Panc1 (cell line): ENCODE data around the gene NXPE3.

Experiments
- CTCF ChIP-seq: fragments of 450-650 bp; IDR thresholded peaks from 2 replicates; pipeline ENCODE4 v1.5.1; 2017; ENCODE audit warnings: mild to moderate bottlenecking
- POLR2AphosphoS5 ChIP-seq: IDR thresholded peaks from 2 replicates; pipeline ENCODE4 v1.6.1; 2012; ENCODE audit warnings: mild to moderate bottlenecking, low read depth, low read length, moderate library complexity
- SIN3A ChIP-seq: IDR thresholded peaks from 2 replicates; pipeline ENCODE4 v1.6.1; 2012; ENCODE audit warnings: low read depth, mild to moderate bottlenecking, low read length, moderate library complexity, borderline replicate concordance; ENCODE audit not compliant: insufficient read depth
- TCF7L2 ChIP-seq: IDR thresholded peaks from 2 replicates; pipeline ENCODE4 v1.6.1; 2011; ENCODE audit warnings: mild to moderate bottlenecking, low read depth, low read length, inconsistent platforms
- TF ChIP-seq, protein P1 (sequence below), 2 experiments: IDR thresholded peaks; 2 replicates each; pipeline ENCODE4 v1.6.1; 2011 to 2012; ENCODE audit warnings: low read depth in 2 of 2, control low read depth in 1 of 2, low read length in 1 of 2, mild to moderate bottlenecking in 1 of 2, moderate library complexity in 1 of 2; ENCODE audit not compliant: insufficient read depth in 1 of 2

GRCh38 chr3:101850246-101851051 lies 71.4 kb downstream of the NXPE3 start:
- TF ChIP-seq CTCF (no peak), POLR2AphosphoS5 (no peak), TCF7L2 (no peak), SIN3A (no peak)
- TF ChIP-seq, protein P1, sequence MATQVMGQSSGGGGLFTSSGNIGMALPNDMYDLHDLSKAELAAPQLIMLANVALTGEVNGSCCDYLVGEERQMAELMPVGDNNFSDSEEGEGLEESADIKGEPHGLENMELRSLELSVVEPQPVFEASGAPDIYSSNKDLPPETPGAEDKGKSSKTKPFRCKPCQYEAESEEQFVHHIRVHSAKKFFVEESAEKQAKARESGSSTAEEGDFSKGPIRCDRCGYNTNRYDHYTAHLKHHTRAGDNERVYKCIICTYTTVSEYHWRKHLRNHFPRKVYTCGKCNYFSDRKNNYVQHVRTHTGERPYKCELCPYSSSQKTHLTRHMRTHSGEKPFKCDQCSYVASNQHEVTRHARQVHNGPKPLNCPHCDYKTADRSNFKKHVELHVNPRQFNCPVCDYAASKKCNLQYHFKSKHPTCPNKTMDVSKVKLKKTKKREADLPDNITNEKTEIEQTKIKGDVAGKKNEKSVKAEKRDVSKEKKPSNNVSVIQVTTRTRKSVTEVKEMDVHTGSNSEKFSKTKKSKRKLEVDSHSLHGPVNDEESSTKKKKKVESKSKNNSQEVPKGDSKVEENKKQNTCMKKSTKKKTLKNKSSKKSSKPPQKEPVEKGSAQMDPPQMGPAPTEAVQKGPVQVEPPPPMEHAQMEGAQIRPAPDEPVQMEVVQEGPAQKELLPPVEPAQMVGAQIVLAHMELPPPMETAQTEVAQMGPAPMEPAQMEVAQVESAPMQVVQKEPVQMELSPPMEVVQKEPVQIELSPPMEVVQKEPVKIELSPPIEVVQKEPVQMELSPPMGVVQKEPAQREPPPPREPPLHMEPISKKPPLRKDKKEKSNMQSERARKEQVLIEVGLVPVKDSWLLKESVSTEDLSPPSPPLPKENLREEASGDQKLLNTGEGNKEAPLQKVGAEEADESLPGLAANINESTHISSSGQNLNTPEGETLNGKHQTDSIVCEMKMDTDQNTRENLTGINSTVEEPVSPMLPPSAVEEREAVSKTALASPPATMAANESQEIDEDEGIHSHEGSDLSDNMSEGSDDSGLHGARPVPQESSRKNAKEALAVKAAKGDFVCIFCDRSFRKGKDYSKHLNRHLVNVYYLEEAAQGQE (IDR thresholded peaks at IDR 0.05; ENCODE audit: insufficient read depth in 1 of 2, low read depth in 2 of 2, low read length in 1 of 2): no peak
